Measurements from ENCODE around the gene SYNE2.

GRCh38 chr14:64107438-64107837 is 254.6 kb downstream of the SYNE2 start:
- TF ChIP-seq CTCF (IDR thresholded peaks at IDR 0.05) (no peak), POLR2A (IDR thresholded peaks at IDR 0.05) (no peak), EP300 (IDR thresholded peaks at IDR 0.05) (no peak), POLR2AphosphoS5 (IDR thresholded peaks at IDR 0.05) (no peak)

Measured in gastroesophageal sphincter (tissue), 3 donors.